Endothelial cell (in vitro differentiated cells): ENCODE data around the gene TTC4. TPM values are rescaled to one million over a fixed set of nuclear protein-coding genes. Genes with fewer than 3 reads are reported as not detected.

Experiments
- DNase-seq: peaks from one replicate; pipeline ENCODE4 v3.0.0; 2021; ENCODE audit warnings: low spot score
- H3K27ac Mint-ChIP-seq: one replicate; pipeline ENCODE4 v1.8.0; 2021; ENCODE audit warnings: mixed read lengths, inconsistent platforms; ENCODE audit not compliant: unreplicated experiment
- H3K27me3 Mint-ChIP-seq: one replicate; pipeline ENCODE4 v1.8.0; 2021; ENCODE audit warnings: mild to moderate bottlenecking, moderate library complexity, mixed read lengths, inconsistent platforms; ENCODE audit not compliant: unreplicated experiment
- H3K36me3 Mint-ChIP-seq: one replicate; pipeline ENCODE4 v1.8.0; 2021; ENCODE audit warnings: mild to moderate bottlenecking, low read depth, mixed read lengths, inconsistent platforms; ENCODE audit not compliant: unreplicated experiment
- H3K4me1 Mint-ChIP-seq: one replicate; pipeline ENCODE4 v1.8.0; 2021; ENCODE audit warnings: mild to moderate bottlenecking, mixed read lengths, inconsistent platforms; ENCODE audit not compliant: unreplicated experiment
- H3K4me3 Mint-ChIP-seq: one replicate; pipeline ENCODE4 v1.8.0; 2021; ENCODE audit warnings: mild to moderate bottlenecking, mixed read lengths, inconsistent platforms; ENCODE audit not compliant: unreplicated experiment
- H3K9me3 Mint-ChIP-seq: one replicate; pipeline ENCODE4 v1.8.0; 2021; ENCODE audit warnings: mixed read lengths, inconsistent platforms; ENCODE audit not compliant: unreplicated experiment
- CTCF ChIP-seq: fragments of 200-600 bp; sonication (generic); IDR thresholded peaks from one replicate; pipeline ENCODE4 v1.5.0; 2021; ENCODE audit warnings: antibody characterized with exemption; ENCODE audit not compliant: unreplicated experiment
- total RNA-seq: library from RNA; stranded (reverse); fragmentation: NEBNext Ultra II Directional; extraction: Animal tissue kit (Norgen Biotek cat#: 25700); gene quantifications from one replicate; pipeline ENCODE4 v1.2.1, GENCODE V29; 2021; ENCODE audit not compliant: unreplicated experiment

TTC4 gene
- total RNA-seq, 1 donor from 2014 or later: 16.4 TPM

- H3K36me3 Mint-ChIP-seq: no peaks in the 10 kb centered on the region
- H3K27me3 Mint-ChIP-seq: peaks cover 8% of the 10 kb centered on the region
- H3K27ac Mint-ChIP-seq: no peak overlapping the region
These were observed 34.9 kb downstream of the TTC4 start for GRCh38 chr1:54750596-54750995.

GRCh38 chr1:54751426-54751825, 35.8 kb downstream of the TTC4 start:
- H3K36me3 Mint-ChIP-seq: peaks cover 4% of the 10 kb centered on the region
- H3K4me3 Mint-ChIP-seq: no peak overlapping the region
- peaks cover 8% of the 10 kb centered on the region for H3K27me3 Mint-ChIP-seq
- no peaks in the 10 kb centered on the region for H3K9me3 Mint-ChIP-seq
- no peak for DNase-seq
- no peak overlapping the region for H3K27ac Mint-ChIP-seq
- TF ChIP-seq CTCF: no peak
- peaks cover 3% of the 10 kb centered on the region for H3K4me1 Mint-ChIP-seq

More at GRCh38 chr1:54750596-54750995, 34.9 kb downstream of the TTC4 start:
- no peaks in the 10 kb centered on the region for H3K9me3 Mint-ChIP-seq
- TF ChIP-seq CTCF: no peak
- no peak for DNase-seq
- peaks cover 3% of the 10 kb centered on the region for H3K4me1 Mint-ChIP-seq
- H3K4me3 Mint-ChIP-seq: no peak overlapping the region

- no peak for DNase-seq
- H3K27ac Mint-ChIP-seq: no peak overlapping the region
- H3K27me3 Mint-ChIP-seq: peaks cover 3% of the 10 kb centered on the region
- peaks cover 3% of the 10 kb centered on the region for H3K4me1 Mint-ChIP-seq
- no peak for TF ChIP-seq CTCF
- peaks cover 4% of the 10 kb centered on the region for H3K36me3 Mint-ChIP-seq
- H3K9me3 Mint-ChIP-seq: no peaks in the 10 kb centered on the region
- no peak overlapping the region for H3K4me3 Mint-ChIP-seq
These were observed 38.4 kb downstream of the TTC4 start for GRCh38 chr1:54754045-54754444.

- Mint-ChIP-seq H3K9me3 (no peaks in the 10 kb centered on the region), H3K36me3 (peaks cover 8% of the 10 kb centered on the region), H3K27ac (no peak overlapping the region), H3K27me3 (peaks cover 3% of the 10 kb centered on the region), H3K4me3 (no peak overlapping the region), H3K4me1 (peaks cover 3% of the 10 kb centered on the region)
- no peak for TF ChIP-seq CTCF
- no peak for DNase-seq
These were observed 39.0 kb downstream of the TTC4 start for GRCh38 chr1:54754486-54755285.

- Mint-ChIP-seq H3K27me3 (no peaks in the 10 kb centered on the region), H3K4me1 (no peaks in the 10 kb centered on the region), H3K4me3 (no peak overlapping the region), H3K27ac (no peak overlapping the region), H3K36me3 (peaks cover 8% of the 10 kb centered on the region), H3K9me3 (no peaks in the 10 kb centered on the region)
- no peak for DNase-seq
- TF ChIP-seq CTCF: no peak
These were observed 42.2 kb downstream of the TTC4 start for GRCh38 chr1:54757833-54758232.
